GOT3 (cell line): ENCODE results near the gene GOLGA7B.
A peak's percentile ranks its signal among the peaks of the same experiment; 100 is the strongest.
"Not testable (repeated sequence)": the region's sequence is repeated elsewhere in the genome, so short reads cannot be mapped to it uniquely, and the experiment has no call there.

ENCODE experiments used
- DNase-seq: peaks from one replicate; lab custom pipeline; 2025; ENCODE audit warnings: mixed read lengths; lab: John Stamatoyannopoulos, UW

GOLGA7B gene

DNA sequence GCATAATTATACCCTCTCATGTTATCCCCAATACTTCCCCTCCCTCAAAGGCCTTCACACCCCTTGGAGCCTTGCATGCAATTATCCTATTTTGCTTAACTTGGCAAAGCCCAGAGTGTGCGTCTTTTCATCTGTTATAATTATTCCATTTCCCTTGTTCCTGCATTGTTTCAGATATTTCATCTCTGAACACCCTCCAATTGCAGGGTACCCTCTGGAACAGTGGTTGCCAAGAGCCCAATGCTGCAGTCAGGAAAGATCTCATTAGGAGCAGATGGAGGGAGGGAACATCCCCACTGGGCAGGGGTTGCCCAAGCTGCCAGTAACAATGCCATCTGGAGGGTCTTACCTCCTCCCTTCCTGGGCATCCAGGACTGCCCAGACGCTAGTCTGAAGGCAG lies 18.4 kb upstream of the GOLGA7B start:
- no peak for DNase-seq

- no peak for DNase-seq
Measured at GRCh38 chr10:97836446-97836845, 13.2 kb upstream of the GOLGA7B start.

DNA sequence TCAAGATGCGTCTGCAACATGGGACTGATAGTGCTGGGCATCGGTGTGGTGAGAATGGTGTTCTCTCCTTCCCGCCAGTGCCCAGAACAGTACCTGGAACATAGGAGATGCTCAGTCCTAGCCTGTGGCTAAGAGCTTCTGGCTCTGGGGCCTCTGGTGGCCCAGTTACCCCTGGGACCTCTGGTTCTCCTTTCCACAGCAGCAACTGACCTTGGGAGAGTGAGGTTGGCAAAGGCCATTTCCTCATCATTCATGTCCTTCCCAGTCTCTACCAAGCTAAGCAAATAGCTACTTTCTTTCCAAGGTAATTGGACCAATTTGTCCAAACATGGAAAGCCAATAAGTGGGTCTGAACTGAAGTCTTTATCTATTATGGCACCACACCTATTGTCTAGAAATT lies 11.6 kb upstream of the GOLGA7B start:
- DNase-seq = no peak

- DNase-seq = not testable (repeated sequence)
Measured at GRCh38 chr10:97841166-97841565, 8.5 kb upstream of the GOLGA7B start.

DNA sequence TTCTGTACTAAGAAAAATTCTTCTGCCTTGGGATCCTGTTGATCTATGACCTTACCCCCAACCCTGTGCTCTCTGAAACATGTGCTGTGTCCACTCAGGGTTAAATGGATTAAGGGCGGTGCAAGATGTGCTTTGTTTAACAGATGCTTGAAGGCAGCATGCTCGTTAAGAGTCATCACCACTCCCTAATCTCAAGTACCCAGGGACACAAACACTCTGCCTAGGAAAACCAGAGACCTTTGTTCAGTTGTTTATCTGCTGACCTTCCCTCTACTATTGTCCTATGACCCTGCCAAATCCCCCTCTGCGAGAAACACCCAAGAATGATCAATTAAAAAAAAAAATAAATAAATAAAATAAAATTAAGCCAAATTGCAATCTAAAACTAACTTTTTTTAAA lies 7.5 kb upstream of the GOLGA7B start:
- not testable (repeated sequence) for DNase-seq

DNA sequence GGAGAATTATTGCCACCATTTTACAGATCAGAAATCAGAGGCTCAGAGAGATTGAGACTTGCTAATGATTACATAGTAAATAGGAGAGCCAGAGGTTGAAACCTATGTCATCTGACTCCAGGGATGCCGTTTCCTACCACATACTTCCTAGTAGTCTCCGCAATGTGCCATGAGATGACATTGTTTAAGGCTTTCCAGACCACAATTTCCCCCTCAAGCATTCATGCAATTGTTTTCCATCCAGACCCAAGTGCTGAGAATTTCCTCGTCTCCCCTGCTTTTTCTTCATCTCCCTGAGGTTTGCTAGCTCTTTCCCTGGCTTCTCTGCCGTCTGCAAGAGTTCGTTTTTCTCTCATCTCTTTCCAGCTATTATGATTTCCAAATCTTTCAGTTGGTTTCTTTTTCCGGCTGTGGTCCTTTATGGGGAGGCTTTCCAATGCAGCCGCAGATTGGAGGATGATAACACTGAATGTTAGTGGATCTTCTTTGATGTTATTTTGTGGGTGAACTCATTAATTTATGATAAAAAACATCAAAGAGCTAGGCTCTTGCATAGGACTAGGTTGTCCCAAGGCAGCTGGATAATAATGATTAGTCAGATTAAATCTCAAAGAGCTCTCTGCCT lies 6.9 kb upstream of the GOLGA7B start:
- no peak for DNase-seq

DNA sequence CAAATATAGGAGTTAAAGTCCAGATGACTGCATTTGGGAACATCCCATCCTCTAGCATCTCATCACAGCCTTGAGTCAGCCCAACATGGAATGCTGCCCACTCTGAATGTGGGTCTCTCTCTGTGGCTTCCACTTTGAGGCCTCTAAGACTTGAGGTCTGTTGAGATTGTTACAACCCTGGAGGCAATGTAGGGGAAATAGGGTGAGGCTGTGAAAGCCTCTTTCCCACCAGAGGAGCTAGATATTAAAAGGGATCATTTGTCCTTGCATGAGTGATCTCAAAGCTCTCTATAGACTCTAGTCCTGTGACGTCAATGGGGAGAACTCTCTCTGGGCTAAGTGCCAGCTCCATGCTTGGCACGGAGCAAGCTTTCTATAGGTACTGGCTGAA lies 6.4 kb upstream of the GOLGA7B start:
- no peak for DNase-seq

DNA sequence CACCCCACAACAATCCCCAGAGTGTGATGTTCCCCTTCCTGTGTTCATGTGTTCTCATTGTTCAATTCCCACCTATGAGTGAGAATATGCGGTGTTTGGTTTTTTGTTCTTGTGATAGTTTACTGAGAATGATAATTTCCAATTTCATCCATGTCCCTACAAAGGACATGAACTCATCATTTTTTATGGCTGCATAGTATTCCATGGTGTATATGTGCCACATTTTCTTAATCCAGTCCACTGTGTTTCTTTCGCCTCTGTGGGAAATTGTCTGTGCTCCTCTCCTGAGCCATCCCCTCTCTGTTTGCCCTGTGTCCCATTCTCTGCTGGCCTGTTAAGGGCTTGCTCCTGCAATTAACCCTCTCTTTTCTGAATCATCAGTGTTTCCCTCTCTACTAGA lies 5.7 kb upstream of the GOLGA7B start:
- DNase-seq = not testable (repeated sequence)

DNA sequence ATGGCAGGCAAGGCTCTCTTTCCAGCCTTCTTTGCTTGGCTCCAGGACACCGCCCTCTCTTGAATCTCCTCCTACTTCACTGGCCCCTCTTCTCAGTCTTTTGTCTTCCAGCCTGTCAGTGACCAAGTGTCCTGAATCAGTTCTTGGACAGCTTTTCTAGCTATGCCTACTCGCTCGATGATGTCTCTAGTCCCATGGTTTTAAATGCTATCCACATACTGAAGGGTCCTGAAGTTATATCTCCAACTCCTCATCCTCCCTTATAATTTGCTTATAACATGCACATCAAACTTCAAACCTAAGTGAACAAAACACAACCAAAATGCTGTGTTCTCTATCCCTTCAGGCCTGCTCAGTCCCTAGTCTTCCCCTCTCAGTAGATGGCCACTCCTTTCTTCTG lies 5.0 kb upstream of the GOLGA7B start:
- no peak for DNase-seq

GRCh38 chr10:97849103-97849686 lies 448 bp upstream of the GOLGA7B start:
- DNase-seq = no peak

GRCh38 chr10:97850446-97850845 lies 803 bp downstream of the GOLGA7B start:
- DNase-seq = no peak

- DNase-seq = no peak
Measured at GRCh38 chr10:97851341-97852001, 1.8 kb downstream of the GOLGA7B start.

GRCh38 chr10:97852277-97852676 lies 2.6 kb downstream of the GOLGA7B start:
- no peak for DNase-seq

GRCh38 chr10:97852840-97853405 lies 3.3 kb downstream of the GOLGA7B start:
- DNase-seq = no peak

GRCh38 chr10:97854743-97855142 lies 5.1 kb downstream of the GOLGA7B start:
- DNase-seq = no peak

DNA sequence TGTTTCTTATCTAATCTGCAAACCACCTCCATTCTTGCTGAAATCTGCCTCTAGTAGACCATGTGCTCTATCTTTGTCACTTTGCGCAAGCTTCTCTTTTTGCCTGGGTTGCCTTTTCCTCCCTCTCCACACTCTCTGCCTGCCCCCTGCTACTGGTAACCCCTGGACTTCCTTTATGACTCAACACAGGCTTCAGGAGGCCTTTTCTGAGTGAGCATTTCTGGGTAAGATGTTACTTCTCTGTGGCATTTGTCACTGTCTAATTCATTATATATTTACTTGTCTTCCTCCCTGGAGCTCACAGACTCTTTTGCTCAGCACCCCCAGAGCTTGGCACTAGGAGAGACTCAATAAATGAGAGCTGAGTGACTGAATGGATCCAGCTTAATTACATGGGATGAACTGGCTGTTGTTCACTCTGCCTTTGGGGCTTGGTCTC lies 8.4 kb downstream of the GOLGA7B start:
- DNase-seq = no peak

DNA sequence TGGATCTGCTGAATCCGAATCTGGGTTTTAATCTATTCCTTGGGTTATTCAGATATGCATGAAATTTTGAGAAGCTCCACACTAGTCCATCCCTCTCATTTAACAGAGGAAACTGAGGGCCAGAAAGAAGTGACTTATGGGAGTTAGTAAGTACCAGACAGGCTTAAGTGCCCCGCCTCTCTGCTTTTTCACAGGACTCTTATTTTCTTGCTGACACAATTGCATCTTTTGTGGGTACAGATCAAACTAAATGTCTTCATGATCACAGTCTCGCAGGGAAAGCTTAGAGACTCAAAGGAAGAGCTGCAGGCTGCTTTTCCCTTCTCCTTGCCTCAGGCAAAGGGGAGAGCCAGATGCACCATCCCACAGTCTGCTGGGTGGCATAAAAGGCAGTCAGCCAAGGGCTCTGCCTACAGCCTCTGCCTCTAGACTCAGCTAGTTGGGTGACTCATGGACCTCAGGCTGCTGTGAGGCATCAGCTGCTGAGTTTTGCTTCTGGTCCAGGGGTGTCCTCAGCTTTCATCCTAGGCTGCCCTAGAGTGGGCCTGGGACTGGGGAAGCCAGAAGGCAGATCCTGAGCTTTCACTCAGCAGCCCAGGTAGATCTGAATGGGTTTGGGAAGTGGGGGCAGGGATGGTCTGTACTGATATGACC lies 11.6 kb downstream of the GOLGA7B start:
- DNase-seq = peak; percentile 34

GRCh38 chr10:97861924-97862323 lies 12.3 kb downstream of the GOLGA7B start:
- no peak for DNase-seq

- no peak for DNase-seq
Measured at GRCh38 chr10:97863808-97864207, 14.2 kb downstream of the GOLGA7B start.

GRCh38 chr10:97865488-97865887 lies 15.8 kb downstream of the GOLGA7B start:
- DNase-seq = no peak

GRCh38 chr10:97866524-97867219 lies 17.0 kb downstream of the GOLGA7B start:
- no peak for DNase-seq

DNA sequence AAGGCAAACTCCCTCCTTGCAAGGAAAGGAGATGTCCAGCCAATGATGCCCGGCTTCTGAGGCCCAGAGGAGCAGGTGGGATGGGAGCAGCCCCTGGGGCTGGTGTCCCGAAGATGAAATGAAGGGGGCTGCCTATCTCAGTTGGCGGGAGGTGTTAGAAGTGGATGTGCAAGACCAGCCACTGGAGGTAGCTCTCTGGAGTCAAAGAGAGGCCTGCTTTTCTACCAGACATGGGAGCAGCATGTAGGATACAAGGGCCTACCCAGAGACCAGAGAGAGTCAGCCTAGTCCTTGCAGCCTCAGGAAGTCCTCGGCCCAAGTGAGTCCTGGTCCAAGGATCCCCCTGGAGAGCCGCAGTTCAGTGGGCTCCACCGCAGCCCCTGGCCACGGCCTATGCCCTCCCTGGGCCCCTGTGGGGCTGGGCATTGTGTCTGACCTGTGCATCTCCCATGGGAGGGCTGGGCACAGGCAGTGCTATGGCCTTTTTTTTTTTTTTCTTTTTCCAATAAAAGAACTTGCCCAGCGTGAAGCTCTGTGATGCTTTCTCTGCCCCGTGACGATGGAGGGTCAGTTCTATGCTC lies 17.7 kb downstream of the GOLGA7B start:
- no peak for DNase-seq
